Chondrocyte (in vitro differentiated cells): ENCODE results near the gene MIPOL1. TPM values are rescaled to one million over a fixed set of nuclear protein-coding genes. Genes with fewer than 3 reads are reported as not detected.

Experiments
- DNase-seq: peaks from one replicate; pipeline ENCODE4 v3.0.0; 2021; ENCODE audit warnings: mixed read lengths, low spot score
- H3K27ac Mint-ChIP-seq: one replicate; pipeline ENCODE4 v1.8.0; 2021; ENCODE audit warnings: mild to moderate bottlenecking, moderate library complexity, mixed read lengths; ENCODE audit not compliant: unreplicated experiment
- H3K27me3 Mint-ChIP-seq: 2 replicates; pipeline ENCODE4 v1.8.0; 2021; ENCODE audit warnings: low read depth, mixed read lengths
- H3K36me3 Mint-ChIP-seq: 2 replicates; pipeline ENCODE4 v1.8.0; 2021; ENCODE audit warnings: low read depth, mixed read lengths
- H3K4me1 Mint-ChIP-seq: 2 replicates; pipeline ENCODE4 v1.8.0; 2021; ENCODE audit warnings: low read depth, mild to moderate bottlenecking, mixed read lengths
- H3K4me3 Mint-ChIP-seq: one replicate; pipeline ENCODE4 v1.8.0; 2021; ENCODE audit warnings: mild to moderate bottlenecking, moderate library complexity, mixed read lengths; ENCODE audit not compliant: unreplicated experiment
- H3K9me3 Mint-ChIP-seq: 2 replicates; pipeline ENCODE4 v1.8.0; 2021; ENCODE audit warnings: low read depth, mixed read lengths
- CTCF ChIP-seq: fragments of 200-600 bp; sonication (generic); IDR thresholded peaks from 2 replicates; pipeline ENCODE4 v1.5.0; 2021; ENCODE audit warnings: antibody characterized with exemption, mild to moderate bottlenecking, moderate library complexity
- total RNA-seq: library from RNA; stranded (reverse); gene quantifications from 3 replicates; pipeline ENCODE4 v1.2.1, GENCODE V29; 2021

Gene MIPOL1
- total RNA-seq, 1 donor from 2014 or later, result 9.8 TPM

- Mint-ChIP-seq H3K9me3 (peaks cover 9% of the 10 kb centered on the region), H3K4me1 (peaks cover 17% of the 10 kb centered on the region), H3K4me3 (no peak overlapping the region), H3K27me3 (peaks cover 21% of the 10 kb centered on the region), H3K27ac (no peak overlapping the region), H3K36me3 (peaks cover 4% of the 10 kb centered on the region)
- TF ChIP-seq CTCF, result no peak
- DNase-seq, result no peak
These were observed 3.0 kb upstream of the MIPOL1 start for GRCh38 chr14:37194698-37195097.

GRCh38 chr14:37195327-37195726, 2.4 kb upstream of the MIPOL1 start:
- Mint-ChIP-seq H3K27ac (no peak overlapping the region), H3K27me3 (peaks cover 16% of the 10 kb centered on the region), H3K9me3 (peaks cover 5% of the 10 kb centered on the region), H3K36me3 (peaks cover 3% of the 10 kb centered on the region), H3K4me3 (no peak overlapping the region), H3K4me1 (peaks cover 17% of the 10 kb centered on the region)
- no peak for TF ChIP-seq CTCF
- DNase-seq, result no peak

GRCh38 chr14:37196604-37197420, 925 bp upstream of the MIPOL1 start:
- Mint-ChIP-seq H3K36me3 (no peaks in the 10 kb centered on the region), H3K9me3 (no peaks in the 10 kb centered on the region), H3K27me3 (peaks cover 7% of the 10 kb centered on the region), H3K27ac (peak overlapping the region; percentile 98), H3K4me1 (peaks cover 17% of the 10 kb centered on the region), H3K4me3 (peak overlapping the region; percentile 93)
- no peak for DNase-seq
- TF ChIP-seq CTCF, result no peak

DNA sequence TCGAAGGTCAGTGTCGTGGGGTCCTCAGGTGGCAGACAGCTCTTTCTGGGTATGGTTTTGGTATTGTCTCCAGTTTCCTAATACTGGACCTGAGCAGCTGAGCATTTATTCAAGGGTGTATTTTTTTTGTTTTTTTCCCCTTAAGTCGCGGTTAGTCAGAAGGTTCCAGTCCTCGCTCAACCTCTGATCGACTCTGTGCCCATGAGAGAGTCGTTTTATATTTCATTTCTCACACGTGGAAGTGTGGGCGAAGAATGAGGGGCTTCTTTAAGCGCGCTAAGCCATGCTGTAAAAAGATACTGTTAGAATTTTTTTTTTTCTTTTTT, 499 bp downstream of the MIPOL1 start:
- Mint-ChIP-seq H3K4me3 (peak overlapping the region; percentile 93), H3K27ac (peak overlapping the region; percentile 98), H3K27me3 (no peaks in the 10 kb centered on the region), H3K9me3 (no peaks in the 10 kb centered on the region), H3K4me1 (peaks cover 17% of the 10 kb centered on the region), H3K36me3 (no peaks in the 10 kb centered on the region)
- no peak for DNase-seq
- TF ChIP-seq CTCF, result peak; percentile 5

- no peak overlapping the region for H3K4me3 Mint-ChIP-seq
- no peak for TF ChIP-seq CTCF
- no peaks in the 10 kb centered on the region for H3K36me3 Mint-ChIP-seq
- H3K27me3 Mint-ChIP-seq, result no peaks in the 10 kb centered on the region
- peaks cover 17% of the 10 kb centered on the region for H3K4me1 Mint-ChIP-seq
- DNase-seq, result no peak
- no peak overlapping the region for H3K27ac Mint-ChIP-seq
- H3K9me3 Mint-ChIP-seq, result no peaks in the 10 kb centered on the region
These were observed 1.2 kb downstream of the MIPOL1 start for GRCh38 chr14:37198907-37199306.
